HepG2 (cell line): ENCODE data around the gene NOTCH4. TPM values are rescaled to one million over a fixed set of nuclear protein-coding genes. Genes with fewer than 3 reads are reported as not detected.

Experiments used
- FOXA1 ChIP-seq, 2 experiments: fragments of 450-650 bp in 1 of 2; sonication (generic) in 1 of 2; formaldehyde crosslinking in 1 of 2; IDR thresholded peaks; 2 replicates each; pipeline versions ENCODE4 v1.4.0 to v1.6.1; 2016 to 2020; ENCODE audit warnings: missing genetic modification reagents in 1 of 2
- HDAC6 ChIP-seq: fragments of 200-600 bp; sonication (generic); IDR thresholded peaks from 2 replicates; pipeline ENCODE4 v1.7.0; 2017; ENCODE audit warnings: mild to moderate bottlenecking, antibody characterized with exemption, low read length, low read depth
- JDP2 ChIP-seq: sonication (generic); formaldehyde crosslinking; IDR thresholded peaks from 2 replicates; pipeline ENCODE4 v1.8.1; 2022; ENCODE audit warnings: missing genetic modification reagents, borderline replicate concordance
- PITX1 ChIP-seq: sonication (generic); formaldehyde crosslinking; IDR thresholded peaks from 2 replicates; pipeline ENCODE4 v1.5.1; 2020; ENCODE audit warnings: mild to moderate bottlenecking, missing genetic modification reagents
- REXO4 ChIP-seq: sonication (generic); formaldehyde crosslinking; IDR thresholded peaks from 2 replicates; pipeline ENCODE4 v1.8.0; 2022; ENCODE audit warnings: missing genetic modification reagents, mild to moderate bottlenecking, borderline replicate concordance
- RORA ChIP-seq: sonication (generic); formaldehyde crosslinking; IDR thresholded peaks from 2 replicates; pipeline ENCODE4 v1.5.0; 2020; ENCODE audit warnings: mild to moderate bottlenecking, missing genetic modification reagents, moderate library complexity
- SKI ChIP-seq: fragments of 450-650 bp; IDR thresholded peaks from one replicate; pipeline ENCODE4 v1.6.1; 2018; ENCODE audit warnings: mild to moderate bottlenecking; ENCODE audit not compliant: partially characterized antibody
- ZNF660 ChIP-seq: sonication (generic); formaldehyde crosslinking; IDR thresholded peaks from 2 replicates; pipeline ENCODE4 v1.5.1; 2020; ENCODE audit warnings: mild to moderate bottlenecking, low read depth, missing genetic modification reagents, borderline replicate concordance
- ZNF776 ChIP-seq: sonication (generic); formaldehyde crosslinking; IDR thresholded peaks from 2 replicates; pipeline ENCODE4 v1.4.0; 2020; ENCODE audit warnings: mild to moderate bottlenecking, missing genetic modification reagents
- polyA plus RNA-seq, 8 experiments: library from polyadenylated mRNA; depleted of rRNA in 3 of 8; stranded (reverse) in 7 of 8; unstranded in 1 of 8; fragments of >200 nt; fragmentation: Illumina TruSeq in 4 of 8; extraction: Trizol in 4 of 8; gene quantifications; 2 replicates each; pipeline versions ENCODE4 v1.2.1 to v1.2.3, GENCODE V29; 2011 to 2016; ENCODE audit warnings: low read depth in 4 of 8, missing spikeins in 1 of 8, mixed read lengths in 1 of 8; ENCODE audit not compliant: insufficient read depth in 1 of 8
- total RNA-seq, 5 experiments: library from RNA; depleted of rRNA; stranded (reverse); fragments of >200 nt; fragmentation: Illumina TruSeq; extraction: Trizol; gene quantifications; 2 replicates each; pipeline ENCODE4 v1.2.3, GENCODE V29; 2016; ENCODE audit warnings: low read depth in 1 of 5
- TF ChIP-seq, protein P1 (sequence below): sonication (generic); formaldehyde crosslinking; IDR thresholded peaks from 2 replicates; pipeline ENCODE4 v1.8.1; 2023; ENCODE audit warnings: mild to moderate bottlenecking, inconsistent platforms, moderate library complexity, missing genetic modification reagents, borderline replicate concordance
- TF ChIP-seq, protein P2 (sequence below), 2 experiments: sonication (generic) in 1 of 2; formaldehyde crosslinking in 1 of 2; IDR thresholded peaks; 2 replicates each; pipeline versions ENCODE4 v1.4.0 to v1.6.1; 2016 to 2020; ENCODE audit warnings: borderline replicate concordance in 1 of 2, low read depth in 1 of 2, mild to moderate bottlenecking in 1 of 2, missing genetic modification reagents in 1 of 2
- TF ChIP-seq, protein P3 (sequence below): sonication (generic); formaldehyde crosslinking; IDR thresholded peaks from 2 replicates; pipeline ENCODE4 v1.8.0; 2022; ENCODE audit warnings: missing genetic modification reagents, mild to moderate bottlenecking, moderate library complexity, borderline replicate concordance
- TF ChIP-seq, protein P4 (sequence below): sonication (generic); formaldehyde crosslinking; IDR thresholded peaks from 2 replicates; pipeline ENCODE4 v1.4.0; 2020; ENCODE audit warnings: mild to moderate bottlenecking, missing genetic modification reagents, borderline replicate concordance
- TF ChIP-seq, protein P5 (sequence below): IDR thresholded peaks from 2 replicates; pipeline ENCODE4 v1.6.1; 2016; ENCODE audit warnings: low read depth

Gene NOTCH4
- total and polyA plus RNA-seq, 2 of the 13 experiments (the other 11 are each of a cell fraction or from before 2014, with no cell fraction given), result 0.51 to 0.83 TPM

DNA sequence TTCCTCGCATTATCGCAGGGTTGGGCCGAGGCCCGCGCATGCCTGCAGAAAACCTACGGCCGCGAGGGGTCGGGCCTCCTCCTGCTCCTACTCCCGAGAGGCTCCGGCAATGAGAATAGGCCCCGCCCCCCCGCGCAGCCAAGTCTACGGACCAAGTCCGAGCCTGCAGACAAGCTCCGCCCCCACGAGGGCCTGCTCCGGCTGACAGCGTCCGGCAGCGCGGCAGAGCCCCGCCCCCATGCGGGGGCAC lies 28.3 kb downstream of the NOTCH4 start (continued):
- TF ChIP-seq, protein P1, sequence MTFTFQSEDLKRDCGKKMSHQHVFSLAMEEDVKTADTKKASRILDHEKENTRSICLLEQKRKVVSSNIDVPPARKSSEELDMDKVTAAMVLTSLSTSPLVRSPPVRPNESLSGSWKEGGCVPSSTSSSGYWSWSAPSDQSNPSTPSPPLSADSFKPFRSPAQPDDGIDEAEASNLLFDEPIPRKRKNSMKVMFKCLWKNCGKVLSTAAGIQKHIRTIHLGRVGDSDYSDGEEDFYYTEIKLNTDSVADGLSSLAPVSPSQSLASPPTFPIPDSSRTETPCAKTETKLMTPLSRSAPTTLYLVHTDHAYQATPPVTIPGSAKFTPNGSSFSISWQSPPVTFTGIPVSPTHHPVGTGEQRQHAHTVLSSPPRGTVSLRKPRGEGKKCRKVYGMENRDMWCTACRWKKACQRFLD, result no peak
- TF ChIP-seq HDAC6, result no peak
- TF ChIP-seq, protein P2, sequence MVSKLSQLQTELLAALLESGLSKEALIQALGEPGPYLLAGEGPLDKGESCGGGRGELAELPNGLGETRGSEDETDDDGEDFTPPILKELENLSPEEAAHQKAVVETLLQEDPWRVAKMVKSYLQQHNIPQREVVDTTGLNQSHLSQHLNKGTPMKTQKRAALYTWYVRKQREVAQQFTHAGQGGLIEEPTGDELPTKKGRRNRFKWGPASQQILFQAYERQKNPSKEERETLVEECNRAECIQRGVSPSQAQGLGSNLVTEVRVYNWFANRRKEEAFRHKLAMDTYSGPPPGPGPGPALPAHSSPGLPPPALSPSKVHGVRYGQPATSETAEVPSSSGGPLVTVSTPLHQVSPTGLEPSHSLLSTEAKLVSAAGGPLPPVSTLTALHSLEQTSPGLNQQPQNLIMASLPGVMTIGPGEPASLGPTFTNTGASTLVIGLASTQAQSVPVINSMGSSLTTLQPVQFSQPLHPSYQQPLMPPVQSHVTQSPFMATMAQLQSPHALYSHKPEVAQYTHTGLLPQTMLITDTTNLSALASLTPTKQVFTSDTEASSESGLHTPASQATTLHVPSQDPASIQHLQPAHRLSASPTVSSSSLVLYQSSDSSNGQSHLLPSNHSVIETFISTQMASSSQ (IDR thresholded peaks at IDR 0.05; ENCODE audit: low read depth), result no peak
- TF ChIP-seq, protein P2 (CRISPR knock-in tag; IDR thresholded peaks at IDR 0.05; ENCODE audit: borderline replicate concordance), result no peak
- TF ChIP-seq SKI, result peak; percentile 69
- TF ChIP-seq FOXA1 (IDR thresholded peaks at IDR 0.05), result no peak
- no peak for TF ChIP-seq FOXA1 (CRISPR knock-in tag; IDR thresholded peaks at IDR 0.05)
- TF ChIP-seq, protein P3, sequence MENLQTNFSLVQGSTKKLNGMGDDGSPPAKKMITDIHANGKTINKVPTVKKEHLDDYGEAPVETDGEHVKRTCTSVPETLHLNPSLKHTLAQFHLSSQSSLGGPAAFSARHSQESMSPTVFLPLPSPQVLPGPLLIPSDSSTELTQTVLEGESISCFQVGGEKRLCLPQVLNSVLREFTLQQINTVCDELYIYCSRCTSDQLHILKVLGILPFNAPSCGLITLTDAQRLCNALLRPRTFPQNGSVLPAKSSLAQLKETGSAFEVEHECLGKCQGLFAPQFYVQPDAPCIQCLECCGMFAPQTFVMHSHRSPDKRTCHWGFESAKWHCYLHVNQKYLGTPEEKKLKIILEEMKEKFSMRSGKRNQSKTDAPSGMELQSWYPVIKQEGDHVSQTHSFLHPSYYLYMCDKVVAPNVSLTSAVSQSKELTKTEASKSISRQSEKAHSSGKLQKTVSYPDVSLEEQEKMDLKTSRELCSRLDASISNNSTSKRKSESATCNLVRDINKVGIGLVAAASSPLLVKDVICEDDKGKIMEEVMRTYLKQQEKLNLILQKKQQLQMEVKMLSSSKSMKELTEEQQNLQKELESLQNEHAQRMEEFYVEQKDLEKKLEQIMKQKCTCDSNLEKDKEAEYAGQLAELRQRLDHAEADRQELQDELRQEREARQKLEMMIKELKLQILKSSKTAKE (CRISPR knock-in tag), result no peak
- TF ChIP-seq, protein P4, sequence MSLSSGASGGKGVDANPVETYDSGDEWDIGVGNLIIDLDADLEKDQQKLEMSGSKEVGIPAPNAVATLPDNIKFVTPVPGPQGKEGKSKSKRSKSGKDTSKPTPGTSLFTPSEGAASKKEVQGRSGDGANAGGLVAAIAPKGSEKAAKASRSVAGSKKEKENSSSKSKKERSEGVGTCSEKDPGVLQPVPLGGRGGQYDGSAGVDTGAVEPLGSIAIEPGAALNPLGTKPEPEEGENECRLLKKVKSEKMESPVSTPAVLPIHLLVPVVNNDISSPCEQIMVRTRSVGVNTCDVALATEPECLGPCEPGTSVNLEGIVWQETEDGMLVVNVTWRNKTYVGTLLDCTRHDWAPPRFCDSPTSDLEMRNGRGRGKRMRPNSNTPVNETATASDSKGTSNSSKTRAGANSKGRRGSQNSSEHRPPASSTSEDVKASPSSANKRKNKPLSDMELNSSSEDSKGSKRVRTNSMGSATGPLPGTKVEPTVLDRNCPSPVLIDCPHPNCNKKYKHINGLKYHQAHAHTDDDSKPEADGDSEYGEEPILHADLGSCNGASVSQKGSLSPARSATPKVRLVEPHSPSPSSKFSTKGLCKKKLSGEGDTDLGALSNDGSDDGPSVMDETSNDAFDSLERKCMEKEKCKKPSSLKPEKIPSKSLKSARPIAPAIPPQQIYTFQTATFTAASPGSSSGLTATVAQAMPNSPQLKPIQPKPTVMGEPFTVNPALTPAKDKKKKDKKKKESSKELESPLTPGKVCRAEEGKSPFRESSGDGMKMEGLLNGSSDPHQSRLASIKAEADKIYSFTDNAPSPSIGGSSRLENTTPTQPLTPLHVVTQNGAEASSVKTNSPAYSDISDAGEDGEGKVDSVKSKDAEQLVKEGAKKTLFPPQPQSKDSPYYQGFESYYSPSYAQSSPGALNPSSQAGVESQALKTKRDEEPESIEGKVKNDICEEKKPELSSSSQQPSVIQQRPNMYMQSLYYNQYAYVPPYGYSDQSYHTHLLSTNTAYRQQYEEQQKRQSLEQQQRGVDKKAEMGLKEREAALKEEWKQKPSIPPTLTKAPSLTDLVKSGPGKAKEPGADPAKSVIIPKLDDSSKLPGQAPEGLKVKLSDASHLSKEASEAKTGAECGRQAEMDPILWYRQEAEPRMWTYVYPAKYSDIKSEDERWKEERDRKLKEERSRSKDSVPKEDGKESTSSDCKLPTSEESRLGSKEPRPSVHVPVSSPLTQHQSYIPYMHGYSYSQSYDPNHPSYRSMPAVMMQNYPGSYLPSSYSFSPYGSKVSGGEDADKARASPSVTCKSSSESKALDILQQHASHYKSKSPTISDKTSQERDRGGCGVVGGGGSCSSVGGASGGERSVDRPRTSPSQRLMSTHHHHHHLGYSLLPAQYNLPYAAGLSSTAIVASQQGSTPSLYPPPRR (CRISPR knock-in tag), result peak; percentile 9; the same call in 1 of the 2 replicates
- no peak for TF ChIP-seq ZNF776
- no peak for TF ChIP-seq ZNF660 (CRISPR knock-in tag)
- no peak for TF ChIP-seq REXO4 (CRISPR knock-in tag)
- TF ChIP-seq JDP2 (CRISPR knock-in tag), result no peak
- TF ChIP-seq PITX1, result no peak; the same call in 1 of the 2 replicates
- TF ChIP-seq, protein P5, sequence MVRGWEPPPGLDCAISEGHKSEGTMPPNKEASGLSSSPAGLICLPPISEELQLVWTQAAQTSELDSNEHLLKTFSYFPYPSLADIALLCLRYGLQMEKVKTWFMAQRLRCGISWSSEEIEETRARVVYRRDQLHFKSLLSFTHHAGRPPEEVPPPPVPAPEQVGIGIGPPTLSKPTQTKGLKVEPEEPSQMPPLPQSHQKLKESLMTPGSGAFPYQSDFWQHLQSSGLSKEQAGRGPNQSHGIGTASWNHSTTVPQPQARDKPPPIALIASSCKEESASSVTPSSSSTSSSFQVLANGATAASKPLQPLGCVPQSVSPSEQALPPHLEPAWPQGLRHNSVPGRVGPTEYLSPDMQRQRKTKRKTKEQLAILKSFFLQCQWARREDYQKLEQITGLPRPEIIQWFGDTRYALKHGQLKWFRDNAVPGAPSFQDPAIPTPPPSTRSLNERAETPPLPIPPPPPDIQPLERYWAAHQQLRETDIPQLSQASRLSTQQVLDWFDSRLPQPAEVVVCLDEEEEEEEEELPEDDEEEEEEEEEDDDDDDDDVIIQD (CRISPR knock-in tag), result peak; percentile 81
- TF ChIP-seq RORA (CRISPR knock-in tag), result no peak
